ENCODE data around the gene VCY1B. TPM values are rescaled to one million over a fixed set of nuclear protein-coding genes. Genes with fewer than 3 reads are reported as not detected.

Gene VCY1B
- polyA plus RNA-seq, 1 of the 3 experiments (the other 2 are of a cell fraction) = not detected

GRCh38 chrY:14085877-14086276, 29.9 kb downstream of the VCY1B start (continued):
- no peak for TF ChIP-seq FOXM1 (IDR thresholded peaks at IDR 0.05; ENCODE audit: low read depth)
- TF ChIP-seq TEAD4 (IDR thresholded peaks at IDR 0.05; ENCODE audit: borderline replicate concordance, insufficient read depth) = no peak
- TF ChIP-seq PBX3 (IDR thresholded peaks at IDR 0.05) = no peak
- TF ChIP-seq GATA2 (CRISPR knock-in tag; IDR thresholded peaks at IDR 0.05) = no peak
- no peak for TF ChIP-seq JUND (IDR thresholded peaks at IDR 0.05)
- TF ChIP-seq MEF2A (IDR thresholded peaks at IDR 0.05; ENCODE audit: borderline replicate concordance, low read depth) = no peak
- no peak for TF ChIP-seq ZBTB33 (IDR thresholded peaks at IDR 0.05; ENCODE audit: borderline replicate concordance, low read depth)

Other genes starting within 250 kb of the VCY1B start
- gene VCY, start 69.8 kb upstream of the VCY1B start, polyA plus RNA-seq (2012; rRNA removed) = not detected in 2 replicates